MM.1S (cell line): ENCODE measurements around the gene SERF2.

ENCODE experiments used
- DNase-seq: peaks from one replicate; pipeline ENCODE4 v3.0.0-alpha.2; 2015
- H2AFZ ChIP-seq: fragments of 300-600 bp; sonication (generic); 2 replicates; pipeline ENCODE4 v1.6.0; 2016; ENCODE audit warnings: antibody characterized with exemption, low read length
- H3F3A ChIP-seq: fragments of 300-600 bp; sonication (generic); 2 replicates; pipeline ENCODE4 v1.6.1; 2016; ENCODE audit warnings: mild to moderate bottlenecking, antibody characterized with exemption, low read length, moderate library complexity, mixed read lengths; ENCODE audit not compliant: insufficient read depth
- H3K27ac ChIP-seq: fragments of 300-600 bp; sonication (generic); 2 replicates; pipeline ENCODE4 v1.5.1; 2016; ENCODE audit warnings: mild to moderate bottlenecking, low read length
- H3K27me3 ChIP-seq: fragments of 300-600 bp; sonication (generic); replicated peaks from 2 replicates; pipeline ENCODE4 v1.6.0; 2016; ENCODE audit warnings: low read length; ENCODE audit not compliant: insufficient read depth
- H3K36me3 ChIP-seq: fragments of 300-600 bp; sonication (generic); replicated peaks from 2 replicates; pipeline ENCODE4 v1.6.1; 2016; ENCODE audit warnings: mild to moderate bottlenecking, low read length, mixed read lengths; ENCODE audit not compliant: insufficient read depth
- H3K4me1 ChIP-seq: fragments of 300-600 bp; sonication (generic); 2 replicates; pipeline ENCODE4 v1.6.1; 2016; ENCODE audit warnings: low read length, mixed read lengths
- H3K4me2 ChIP-seq: fragments of 300-600 bp; sonication (generic); 2 replicates; pipeline ENCODE4 v1.6.0; 2016; ENCODE audit warnings: low read depth, low read length
- H3K4me3 ChIP-seq: fragments of 300-600 bp; sonication (generic); 2 replicates; pipeline ENCODE4 v1.5.1; 2016; ENCODE audit warnings: low read length, mixed read lengths
- H3K79me2 ChIP-seq: fragments of 300-600 bp; sonication (generic); 2 replicates; pipeline ENCODE4 v1.6.1; 2016; ENCODE audit warnings: mixed run types, low read length, mixed read lengths
- H3K9ac ChIP-seq: fragments of 300-600 bp; sonication (generic); 2 replicates; pipeline ENCODE4 v1.6.1; 2016; ENCODE audit warnings: low read length, mixed read lengths
- H3K9me2 ChIP-seq: fragments of 300-600 bp; sonication (generic); replicated peaks from 2 replicates; pipeline ENCODE4 v1.6.1; 2016; ENCODE audit warnings: mild to moderate bottlenecking, low read length, mixed read lengths; ENCODE audit not compliant: insufficient read depth
- H3K9me3 ChIP-seq: fragments of 300-600 bp; sonication (generic); replicated peaks from 2 replicates; pipeline ENCODE4 v1.6.1; 2016; ENCODE audit warnings: mild to moderate bottlenecking, low read length, mixed read lengths; ENCODE audit not compliant: insufficient read depth
- H4K20me1 ChIP-seq: fragments of 300-600 bp; sonication (generic); 2 replicates; pipeline ENCODE4 v1.6.1; 2016; ENCODE audit warnings: mild to moderate bottlenecking, low read length, moderate library complexity, mixed read lengths; ENCODE audit not compliant: insufficient read depth
- EZH2 ChIP-seq: fragments of 300-600 bp; sonication (generic); optimal IDR thresholded peaks from 2 replicates; pipeline ENCODE3; 2017; ENCODE audit warnings: low read depth, mild to moderate bottlenecking, antibody characterized with exemption, low read length, mixed read lengths
- EZH2phosphoT487 ChIP-seq: fragments of 300-600 bp; sonication (generic); IDR thresholded peaks from 2 replicates; pipeline ENCODE4 v1.6.1; 2018; ENCODE audit warnings: antibody characterized with exemption, low read length
- TF ChIP-seq, protein P1 (sequence below): fragments of 300-600 bp; sonication (generic); IDR thresholded peaks from 2 replicates; pipeline ENCODE4 v1.5.1; 2016; ENCODE audit warnings: antibody characterized with exemption, low read length, mixed read lengths

The SERF2 gene

DNA sequence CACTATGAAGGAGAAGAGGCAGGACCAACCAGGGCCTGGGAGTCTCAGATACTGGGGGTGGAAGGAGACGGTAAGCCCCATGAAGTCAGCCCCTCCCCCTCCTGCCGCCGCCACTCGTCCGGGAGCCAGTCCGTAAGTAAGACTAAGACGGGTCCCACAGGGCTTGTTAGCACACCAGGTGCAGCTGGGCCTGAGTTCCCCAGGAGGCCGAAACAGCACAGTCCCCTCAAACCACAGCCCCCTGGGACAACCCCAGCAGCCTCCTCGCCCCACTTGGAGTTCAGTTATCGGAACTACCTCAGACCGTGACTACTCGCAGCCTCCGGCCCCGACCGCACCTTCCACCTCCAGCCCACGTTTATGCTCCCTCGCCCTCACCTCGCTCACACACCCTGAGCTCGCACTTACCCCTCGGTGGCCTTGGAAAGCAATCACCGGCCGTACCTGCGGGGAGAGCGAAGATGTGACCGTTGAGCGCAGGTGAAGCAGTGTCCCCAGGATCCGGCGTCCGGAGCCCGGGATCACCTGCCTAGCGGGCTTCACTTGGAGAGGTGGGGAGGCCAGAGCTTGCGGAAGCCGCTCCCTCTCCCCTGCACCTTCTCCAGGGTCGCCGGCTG is 15.9 kb upstream of the SERF2 start:
- H3F3A ChIP-seq: peaks cover 16% of the 10 kb centered on the region; the same call in 1 of the 2 replicates
- peak overlapping the region; percentile 100; the same call in 1 of the 2 replicates for H3K4me2 ChIP-seq
- peaks cover 28% of the 10 kb centered on the region for H3K27me3 ChIP-seq
- peak overlapping the region; percentile 60; the same call in 1 of the 2 replicates for H3K4me3 ChIP-seq
- H3K79me2 ChIP-seq: no peaks in the 10 kb centered on the region
- TF ChIP-seq EZH2phosphoT487: no peak
- TF ChIP-seq, protein P1, sequence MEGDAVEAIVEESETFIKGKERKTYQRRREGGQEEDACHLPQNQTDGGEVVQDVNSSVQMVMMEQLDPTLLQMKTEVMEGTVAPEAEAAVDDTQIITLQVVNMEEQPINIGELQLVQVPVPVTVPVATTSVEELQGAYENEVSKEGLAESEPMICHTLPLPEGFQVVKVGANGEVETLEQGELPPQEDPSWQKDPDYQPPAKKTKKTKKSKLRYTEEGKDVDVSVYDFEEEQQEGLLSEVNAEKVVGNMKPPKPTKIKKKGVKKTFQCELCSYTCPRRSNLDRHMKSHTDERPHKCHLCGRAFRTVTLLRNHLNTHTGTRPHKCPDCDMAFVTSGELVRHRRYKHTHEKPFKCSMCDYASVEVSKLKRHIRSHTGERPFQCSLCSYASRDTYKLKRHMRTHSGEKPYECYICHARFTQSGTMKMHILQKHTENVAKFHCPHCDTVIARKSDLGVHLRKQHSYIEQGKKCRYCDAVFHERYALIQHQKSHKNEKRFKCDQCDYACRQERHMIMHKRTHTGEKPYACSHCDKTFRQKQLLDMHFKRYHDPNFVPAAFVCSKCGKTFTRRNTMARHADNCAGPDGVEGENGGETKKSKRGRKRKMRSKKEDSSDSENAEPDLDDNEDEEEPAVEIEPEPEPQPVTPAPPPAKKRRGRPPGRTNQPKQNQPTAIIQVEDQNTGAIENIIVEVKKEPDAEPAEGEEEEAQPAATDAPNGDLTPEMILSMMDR: no peak
- TF ChIP-seq EZH2: no peak
- H3K9ac ChIP-seq: no peak overlapping the region
- no peaks in the 10 kb centered on the region; the same call in 1 of the 2 replicates for H4K20me1 ChIP-seq
- no peak for DNase-seq
- peaks cover 3% of the 10 kb centered on the region; the same call in 1 of the 2 replicates for H3K4me1 ChIP-seq
- H3K27ac ChIP-seq: no peak overlapping the region
- H3K9me3 ChIP-seq: no peaks in the 10 kb centered on the region
- no peak overlapping the region for H2AFZ ChIP-seq
- H3K36me3 ChIP-seq: peaks cover 9% of the 10 kb centered on the region
- no peaks in the 10 kb centered on the region for H3K9me2 ChIP-seq

DNA sequence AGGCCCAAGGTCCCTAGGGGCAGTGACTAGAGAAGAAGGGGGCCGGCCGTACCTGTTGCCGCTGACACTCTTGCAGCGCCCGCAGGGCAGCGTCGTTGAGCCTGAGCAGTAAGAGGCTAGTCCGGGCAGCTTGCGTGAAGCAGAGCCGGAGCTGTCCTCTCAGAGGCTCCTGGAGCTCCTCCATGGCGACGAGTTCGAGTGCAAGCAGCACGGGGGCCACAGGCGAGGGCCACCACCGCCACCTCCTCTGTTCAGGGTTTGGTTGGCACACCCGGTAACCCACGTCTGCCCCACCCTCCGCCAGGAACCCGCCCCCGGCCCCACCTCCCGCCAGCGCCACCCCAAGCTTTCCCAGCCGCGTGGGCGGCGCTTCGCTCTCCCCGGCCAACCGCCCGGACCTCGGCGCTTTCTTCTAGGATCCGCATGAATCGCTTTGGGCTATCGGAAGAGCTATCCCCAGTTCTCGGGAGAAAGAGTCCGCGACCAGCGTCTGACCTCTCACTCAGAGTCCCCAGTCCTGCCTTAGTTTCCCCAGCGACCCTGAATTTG is 15.3 kb upstream of the SERF2 start, which contains the start of gene ELL3:
TSS of gene ELL3 (minus strand) at position 249 of the 549 bp plus-strand sequence. CDS start at position 184, 65 bp downstream.
- Histone ChIP-seq H3F3A (peaks cover 16% of the 10 kb centered on the region; the same call in 1 of the 2 replicates), H3K4me2 (peak within 1 kb of the TSS; percentile 100), H3K4me1 (peaks cover 3% of the 10 kb centered on the region; the same call in 1 of the 2 replicates), H3K4me3 (peak within 1 kb of the TSS; percentile 60), H3K79me2 (no peaks in the 10 kb centered on the region), H3K27ac (no peak within 1 kb of the TSS), H3K27me3 (peaks cover 34% of the 10 kb centered on the region), H3K36me3 (peaks cover 5% of the 10 kb centered on the region), H4K20me1 (no peaks in the 10 kb centered on the region; the same call in 1 of the 2 replicates), H3K9me2 (no peaks in the 10 kb centered on the region), H2AFZ (peak within 1 kb of the TSS; percentile 83), H3K9me3 (no peaks in the 10 kb centered on the region), H3K9ac (no peak within 1 kb of the TSS; the same call in 1 of the 2 replicates)
- peak; percentile 52 for DNase-seq
- TF ChIP-seq EZH2phosphoT487 (no peak), EZH2 (no peak)
- TF ChIP-seq, protein P1: no peak

DNA sequence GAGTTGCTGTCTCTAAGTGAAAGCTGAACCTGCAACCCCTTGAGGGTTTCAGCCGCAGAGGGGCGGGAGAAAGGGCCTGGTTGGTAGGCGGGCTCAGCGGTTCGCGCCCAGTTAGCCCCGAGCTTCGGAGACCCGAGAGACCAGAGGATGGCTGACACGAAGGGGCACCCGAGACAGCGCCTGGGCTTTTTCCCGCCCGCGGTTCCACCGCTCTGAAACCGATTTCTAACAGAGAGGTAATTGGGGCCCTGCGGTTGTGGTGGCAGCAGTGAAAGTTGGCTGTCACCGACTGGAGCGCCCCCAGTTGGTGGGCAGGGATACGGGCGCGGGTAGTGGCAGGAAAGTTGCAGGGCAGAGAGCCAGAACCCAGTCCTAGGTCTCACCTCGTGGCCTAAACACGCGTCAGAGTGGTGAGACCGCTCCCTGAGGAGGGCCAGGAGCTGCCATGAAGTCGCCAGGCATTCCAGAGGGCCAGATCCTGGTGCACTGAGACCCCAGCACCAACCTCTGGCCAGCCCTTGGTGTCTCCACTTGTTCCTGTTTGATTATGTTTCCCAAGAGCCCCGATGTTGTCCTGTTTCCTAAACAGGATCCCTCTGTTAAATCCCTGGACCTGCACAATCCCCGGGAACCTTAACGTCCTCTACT is 14.7 kb upstream of the SERF2 start:
- no peak overlapping the region for H3K27ac ChIP-seq
- H3K9me3 ChIP-seq: no peaks in the 10 kb centered on the region
- peak overlapping the region; percentile 83 for H2AFZ ChIP-seq
- no peaks in the 10 kb centered on the region; the same call in 1 of the 2 replicates for H4K20me1 ChIP-seq
- peaks cover 3% of the 10 kb centered on the region; the same call in 1 of the 2 replicates for H3K4me1 ChIP-seq
- peaks cover 16% of the 10 kb centered on the region; the same call in 1 of the 2 replicates for H3F3A ChIP-seq
- TF ChIP-seq, protein P1: peak; percentile 82
- TF ChIP-seq EZH2 (no peak), EZH2phosphoT487 (peak; percentile 90; the same call in 1 of the 2 replicates)
- H3K9ac ChIP-seq: no peak overlapping the region; the same call in 1 of the 2 replicates
- peak overlapping the region; percentile 100 for H3K4me2 ChIP-seq
- H3K4me3 ChIP-seq: peak overlapping the region; percentile 60
- no peaks in the 10 kb centered on the region for H3K79me2 ChIP-seq
- peaks cover 40% of the 10 kb centered on the region for H3K27me3 ChIP-seq
- no peaks in the 10 kb centered on the region for H3K9me2 ChIP-seq
- DNase-seq: peak; percentile 65
- no peaks in the 10 kb centered on the region for H3K36me3 ChIP-seq
